ENCODE data around the gene E2F1. TPM values are rescaled to one million over a fixed set of nuclear protein-coding genes. Genes with fewer than 3 reads are reported as not detected.

The E2F1 gene
- polyA plus RNA-seq, 3 donors from 2014 or later, result 1.5 to 2.5 (median 1.8) TPM

- H3K27me3 Mint-ChIP-seq (ENCODE audit: low read depth in 3 of 3), result peaks cover 0 to 3% (median 0%) of the 10 kb centered on the region in 3 donors
- H3K4me1 Mint-ChIP-seq, result peaks cover 16 to 24% of the 10 kb centered on the region in 2 donors
Observed at GRCh38 chr20:33677991-33678702, 8.0 kb downstream of the E2F1 start.

GRCh38 chr20:33676652-33677645 is 9.2 kb downstream of the E2F1 start:
- H3K4me1 Mint-ChIP-seq, result peaks cover 18 to 22% of the 10 kb centered on the region in 2 donors
- no peaks in the 10 kb centered on the region for H3K36me3 Mint-ChIP-seq
- peaks cover 0 to 3% (median 0%) of the 10 kb centered on the region in 3 donors for H3K27me3 Mint-ChIP-seq (ENCODE audit: low read depth in 3 of 3)
- no peak for DNase-seq
- peak overlapping the region in 1 of 5 donors; percentile 40 for H3K4me3 Mint-ChIP-seq
- H3K9me3 Mint-ChIP-seq, result no peaks in the 10 kb centered on the region
- no peak overlapping the region for H3K27ac Mint-ChIP-seq

More at GRCh38 chr20:33677991-33678702, 8.0 kb downstream of the E2F1 start:
- H3K4me3 Mint-ChIP-seq, result no peak overlapping the region
- DNase-seq, result no peak
- peak overlapping the region in 1 of 6 donors; percentile 35 for H3K27ac Mint-ChIP-seq
- no peaks in the 10 kb centered on the region for H3K36me3 Mint-ChIP-seq
- H3K9me3 Mint-ChIP-seq, result no peaks in the 10 kb centered on the region

GRCh38 chr20:33676121-33676520 is 10.1 kb downstream of the E2F1 start:
- no peaks in the 10 kb centered on the region for H3K36me3 Mint-ChIP-seq
- H3K4me1 Mint-ChIP-seq, result peaks cover 18% of the 10 kb centered on the region in 2 donors
- no peaks in the 10 kb centered on the region for H3K9me3 Mint-ChIP-seq
- H3K27me3 Mint-ChIP-seq (ENCODE audit: low read depth in 3 of 3), result peaks cover 0 to 3% (median 0%) of the 10 kb centered on the region in 3 donors
- H3K4me3 Mint-ChIP-seq, result peak overlapping the region in 1 of 5 donors; percentile 47
- DNase-seq, result no peak
- no peak overlapping the region for H3K27ac Mint-ChIP-seq

- H3K4me1 Mint-ChIP-seq, result peaks cover 18% of the 10 kb centered on the region in 2 donors
- no peaks in the 10 kb centered on the region for H3K9me3 Mint-ChIP-seq
- H3K4me3 Mint-ChIP-seq, result peak overlapping the region; percentile 71 to 84 (median 77)
- H3K27ac Mint-ChIP-seq, result peak overlapping the region in 4 of 6 donors; percentile 43 to 83 (median 69)
- no peaks in the 10 kb centered on the region for H3K36me3 Mint-ChIP-seq
- no peak for DNase-seq
- H3K27me3 Mint-ChIP-seq (ENCODE audit: low read depth in 3 of 3), result peaks cover 0 to 3% (median 2%) of the 10 kb centered on the region in 3 donors
Observed at GRCh38 chr20:33675136-33675959, 10.8 kb downstream of the E2F1 start.

GRCh38 chr20:33674294-33675135 is 11.7 kb downstream of the E2F1 start, which contains the start of gene NECAB3:
NECAB3 (minus strand) TSS chr20:33674428; CDS start chr20:33674352, 76 bp downstream.
- DNase-seq, result peak; percentile 72 to 77 (median 73)
- H3K36me3 Mint-ChIP-seq, result no peaks in the 10 kb centered on the region
- peaks cover 0 to 3% (median 2%) of the 10 kb centered on the region in 3 donors for H3K27me3 Mint-ChIP-seq (ENCODE audit: low read depth in 3 of 3)
- peaks cover 17 to 18% of the 10 kb centered on the region in 2 donors for H3K4me1 Mint-ChIP-seq
- H3K27ac Mint-ChIP-seq, result peak within 1 kb of the TSS; percentile 73 to 86 (median 82)
- peak within 1 kb of the TSS; percentile 90 to 97 (median 92) for H3K4me3 Mint-ChIP-seq
- no peaks in the 10 kb centered on the region for H3K9me3 Mint-ChIP-seq

- Mint-ChIP-seq H3K27ac (peak overlapping the region; percentile 73 to 86 (median 82)), H3K4me3 (peak overlapping the region; percentile 90 to 97 (median 92)), H3K36me3 (no peaks in the 10 kb centered on the region), H3K27me3 (ENCODE audit: low read depth in 3 of 3) (peaks cover 0 to 3% (median 2%) of the 10 kb centered on the region in 3 donors), H3K9me3 (no peaks in the 10 kb centered on the region), H3K4me1 (peaks cover 14 to 17% of the 10 kb centered on the region in 2 donors)
- no peak for DNase-seq
Observed at GRCh38 chr20:33673410-33674293, 12.5 kb downstream of the E2F1 start.

GRCh38 chr20:33673114-33673409 is 13.1 kb downstream of the E2F1 start:
- H3K4me3 Mint-ChIP-seq, result peak overlapping the region; percentile 90 to 97 (median 92)
- no peaks in the 10 kb centered on the region for H3K36me3 Mint-ChIP-seq
- H3K27me3 Mint-ChIP-seq (ENCODE audit: low read depth in 3 of 3), result peaks cover 0 to 3% (median 2%) of the 10 kb centered on the region in 3 donors
- no peaks in the 10 kb centered on the region for H3K9me3 Mint-ChIP-seq
- H3K27ac Mint-ChIP-seq, result peak overlapping the region in 2 of 6 donors; percentile 16 to 55
- DNase-seq, result no peak
- peaks cover 19 to 21% of the 10 kb centered on the region in 2 donors for H3K4me1 Mint-ChIP-seq

- Mint-ChIP-seq H3K4me3 (peak overlapping the region; percentile 66 to 95 (median 92)), H3K27ac (peak overlapping the region in 2 of 6 donors; percentile 16 to 55), H3K27me3 (ENCODE audit: low read depth in 3 of 3) (peaks cover 0 to 3% (median 2%) of the 10 kb centered on the region in 3 donors), H3K4me1 (peaks cover 21 to 22% of the 10 kb centered on the region in 2 donors), H3K36me3 (no peaks in the 10 kb centered on the region), H3K9me3 (no peaks in the 10 kb centered on the region)
- DNase-seq, result no peak
Observed at GRCh38 chr20:33672426-33673113, 13.6 kb downstream of the E2F1 start.

- DNase-seq, result no peak
Observed at GRCh38 chr20:33671573-33672288, 14.5 kb downstream of the E2F1 start.

GRCh38 chr20:33670715-33671499 is 15.3 kb downstream of the E2F1 start:
- Mint-ChIP-seq H3K4me3 (peak overlapping the region in 2 of 5 donors; percentile 40 to 41), H3K4me1 (peaks cover 31% of the 10 kb centered on the region in 2 donors), H3K27ac (peak overlapping the region in 1 of 6 donors; percentile 76), H3K9me3 (no peaks in the 10 kb centered on the region), H3K27me3 (ENCODE audit: low read depth in 3 of 3) (peaks cover 2 to 5% (median 3%) of the 10 kb centered on the region in 3 donors), H3K36me3 (no peaks in the 10 kb centered on the region)
- DNase-seq, result no peak

More at GRCh38 chr20:33671573-33672288, 14.5 kb downstream of the E2F1 start:
- peaks cover 23% of the 10 kb centered on the region in 2 donors for H3K4me1 Mint-ChIP-seq
- H3K27me3 Mint-ChIP-seq (ENCODE audit: low read depth in 3 of 3), result peaks cover under 1 to 3% (median 2%) of the 10 kb centered on the region in 3 donors
- no peaks in the 10 kb centered on the region for H3K36me3 Mint-ChIP-seq
- H3K4me3 Mint-ChIP-seq, result peak overlapping the region in 3 of 5 donors; percentile 40 to 52 (median 41)
- peak overlapping the region in 2 of 6 donors; percentile 60 to 71 for H3K27ac Mint-ChIP-seq
- no peaks in the 10 kb centered on the region for H3K9me3 Mint-ChIP-seq
